Vagina (tissue), 2 donors: Measurements from ENCODE around the gene ELMOD2.

Experiments
- POLR2A ChIP-seq, 2 donors: fragments of 450-650 bp; IDR thresholded peaks; one replicate each; pipeline ENCODE4 v1.6.1; 2017; ENCODE audit warnings: antibody characterized with exemption in 2 of 2, mild to moderate bottlenecking in 2 of 2, moderate library complexity in 2 of 2
- TF ChIP-seq, protein P1 (sequence below), 3 experiments: fragments of 450-650 bp in 2 of 3; fragments of 200-600 bp in 1 of 3; sonication (generic) in 1 of 3; IDR thresholded peaks; one replicate each; pipeline ENCODE4 v1.5.1; 2017 to 2019; ENCODE audit warnings: antibody characterized with exemption in 3 of 3, mild to moderate bottlenecking in 2 of 3, moderate library complexity in 2 of 3

DNA sequence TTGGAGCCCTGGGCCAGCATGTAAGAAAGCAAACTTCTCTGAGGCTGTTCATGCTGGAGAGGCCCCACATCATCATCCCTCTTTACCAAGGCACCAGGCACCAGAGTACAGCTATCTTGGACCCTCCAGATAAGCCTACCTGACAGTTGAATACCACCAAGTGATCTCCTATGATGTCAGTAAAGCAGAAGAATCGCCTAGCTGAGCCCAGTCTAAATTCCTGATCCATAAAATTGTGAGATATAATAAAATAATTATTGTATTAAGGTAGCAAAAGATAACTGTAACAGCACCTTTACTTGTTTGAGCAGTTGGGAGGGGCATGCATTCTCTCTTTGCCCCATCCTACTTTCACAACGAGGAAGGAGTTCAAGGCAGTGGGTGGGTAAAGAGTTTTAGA is 47.7 kb downstream of the ELMOD2 start:
- TF ChIP-seq, protein P1, sequence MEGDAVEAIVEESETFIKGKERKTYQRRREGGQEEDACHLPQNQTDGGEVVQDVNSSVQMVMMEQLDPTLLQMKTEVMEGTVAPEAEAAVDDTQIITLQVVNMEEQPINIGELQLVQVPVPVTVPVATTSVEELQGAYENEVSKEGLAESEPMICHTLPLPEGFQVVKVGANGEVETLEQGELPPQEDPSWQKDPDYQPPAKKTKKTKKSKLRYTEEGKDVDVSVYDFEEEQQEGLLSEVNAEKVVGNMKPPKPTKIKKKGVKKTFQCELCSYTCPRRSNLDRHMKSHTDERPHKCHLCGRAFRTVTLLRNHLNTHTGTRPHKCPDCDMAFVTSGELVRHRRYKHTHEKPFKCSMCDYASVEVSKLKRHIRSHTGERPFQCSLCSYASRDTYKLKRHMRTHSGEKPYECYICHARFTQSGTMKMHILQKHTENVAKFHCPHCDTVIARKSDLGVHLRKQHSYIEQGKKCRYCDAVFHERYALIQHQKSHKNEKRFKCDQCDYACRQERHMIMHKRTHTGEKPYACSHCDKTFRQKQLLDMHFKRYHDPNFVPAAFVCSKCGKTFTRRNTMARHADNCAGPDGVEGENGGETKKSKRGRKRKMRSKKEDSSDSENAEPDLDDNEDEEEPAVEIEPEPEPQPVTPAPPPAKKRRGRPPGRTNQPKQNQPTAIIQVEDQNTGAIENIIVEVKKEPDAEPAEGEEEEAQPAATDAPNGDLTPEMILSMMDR (IDR thresholded peaks at IDR 0.05), result no peak
- no peak for TF ChIP-seq POLR2A (IDR thresholded peaks at IDR 0.05)
